Smooth muscle cell of the brain vasculature (primary cell): ENCODE results near the gene NGB.

Source experiments
- DNase-seq: peaks from one replicate; pipeline ENCODE4 v3.0.0-alpha.2; 2012; ENCODE audit warnings: low read depth, low spot score

The NGB gene

DNA sequence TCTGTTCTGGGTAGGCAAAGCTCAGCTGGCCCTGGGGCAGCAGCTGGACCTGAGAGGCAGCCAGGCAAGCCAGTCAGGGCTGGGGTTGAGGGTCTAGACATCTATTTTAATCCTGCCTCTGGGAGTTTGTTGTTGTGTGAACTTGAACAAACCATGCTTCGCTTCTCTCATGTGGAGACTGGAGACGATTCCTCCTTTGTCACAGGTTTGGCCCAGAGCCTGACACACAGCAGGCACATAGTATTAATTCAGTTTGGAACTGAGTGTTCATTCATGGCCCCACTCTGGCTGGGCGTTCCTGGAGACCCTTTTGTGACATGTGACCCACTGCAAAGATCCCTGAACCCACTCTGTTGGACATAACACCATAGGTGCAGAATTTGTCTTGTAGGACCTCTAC, 39.3 kb downstream of the NGB start:
- no peak for DNase-seq

GRCh38 chr14:77230914-77231313, 40.1 kb downstream of the NGB start:
- no peak for DNase-seq

- DNase-seq: no peak
These were observed 43.0 kb downstream of the NGB start for GRCh38 chr14:77228056-77228455.

DNA sequence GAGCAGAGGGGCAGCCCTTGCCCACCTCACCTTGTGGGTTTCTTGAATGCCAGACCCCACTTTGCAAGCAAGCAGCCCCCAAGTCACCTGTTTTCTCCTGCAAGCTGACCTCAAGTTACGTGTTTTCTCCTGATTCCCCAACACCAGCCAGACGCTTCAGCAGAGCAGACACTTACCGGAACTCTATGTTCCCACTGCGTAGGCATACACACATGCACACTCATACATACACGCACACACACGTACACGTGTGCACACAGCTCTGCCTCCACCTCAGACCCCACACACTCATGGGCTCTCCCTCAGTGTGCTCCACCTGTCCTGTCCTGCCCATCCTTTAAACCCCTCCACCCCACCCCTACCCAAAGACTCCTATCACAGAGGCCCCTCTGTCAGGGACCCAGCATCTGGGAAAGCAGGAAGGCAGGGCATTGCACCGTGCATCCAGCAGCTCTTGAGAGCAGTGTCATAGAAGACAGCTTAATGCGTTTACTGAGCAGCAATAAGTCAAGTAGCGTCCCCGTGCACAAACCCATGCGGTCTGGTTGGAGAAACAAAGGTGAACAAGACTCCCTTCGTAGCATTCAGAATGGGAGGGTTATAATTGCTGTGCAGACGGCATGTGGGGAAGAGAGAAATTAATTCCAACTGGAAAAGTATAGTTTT, 45.0 kb downstream of the NGB start:
- no peak for DNase-seq

- no peak for DNase-seq
These were observed 45.8 kb downstream of the NGB start for GRCh38 chr14:77225254-77225653.

GRCh38 chr14:77224212-77224611, 46.8 kb downstream of the NGB start:
- DNase-seq: no peak

DNA sequence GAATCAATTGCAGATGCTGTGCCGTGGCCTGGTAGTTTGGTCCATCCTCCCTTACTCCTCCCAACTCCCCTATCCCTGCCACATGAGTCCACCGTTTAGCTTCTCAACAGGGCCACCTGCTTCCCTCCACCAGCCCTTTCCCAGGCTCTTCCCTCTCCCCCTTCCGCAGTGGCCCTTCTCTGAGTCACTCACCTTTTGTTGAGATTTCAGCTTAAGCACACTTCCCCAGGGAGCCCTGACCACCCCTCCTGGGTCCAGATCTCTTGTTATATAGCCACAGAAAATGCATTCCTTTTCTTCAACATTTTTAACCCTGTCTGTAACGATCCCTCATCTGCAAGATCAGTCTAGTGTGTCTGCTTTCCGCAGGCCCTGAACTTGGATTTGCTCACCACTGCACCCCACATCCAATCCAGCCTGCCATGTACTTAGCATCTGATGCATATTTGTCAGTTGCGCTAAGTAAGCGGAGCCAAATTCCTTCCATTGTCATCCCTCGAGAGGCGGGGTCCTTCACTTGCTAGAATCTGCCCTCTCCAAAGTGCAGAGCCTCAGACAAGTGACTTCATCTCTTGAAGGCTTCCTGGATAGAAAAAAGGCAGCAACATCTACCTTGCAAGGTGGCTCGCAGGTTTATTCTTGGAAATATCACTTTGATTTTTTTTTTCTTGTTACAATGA, 48.3 kb downstream of the NGB start:
- no peak for DNase-seq

DNA sequence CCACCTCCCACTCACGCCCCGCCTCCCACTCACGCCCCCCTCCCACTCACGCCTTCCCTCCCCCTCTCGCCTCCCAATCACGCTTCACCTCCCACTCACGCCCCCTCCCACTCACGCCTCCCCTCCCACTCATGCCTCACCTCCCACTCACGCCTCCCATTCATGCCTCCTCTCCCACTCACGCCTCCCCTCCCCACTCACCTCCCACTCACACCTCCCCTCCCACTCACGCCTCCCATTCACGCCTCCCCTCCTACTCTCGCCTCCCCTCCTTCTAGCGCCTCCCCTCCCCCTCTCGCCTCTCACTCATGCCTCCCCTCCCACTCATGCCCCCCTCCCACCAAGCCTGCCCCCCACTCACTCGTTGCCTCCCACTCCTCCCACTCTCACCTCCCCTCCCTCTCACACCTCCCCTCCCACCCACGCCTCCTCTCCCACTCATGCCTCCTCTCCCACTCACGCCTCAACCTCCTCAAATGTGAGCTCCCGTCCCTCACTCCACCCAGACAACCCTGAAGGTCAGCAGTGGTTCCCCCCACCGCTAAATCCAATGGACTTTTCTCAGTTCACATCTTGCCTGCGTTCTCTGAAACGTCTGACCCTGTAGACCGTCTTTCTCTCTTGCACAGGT, 49.6 kb downstream of the NGB start:
- no peak for DNase-seq

- no peak for DNase-seq
These were observed 50.6 kb downstream of the NGB start for GRCh38 chr14:77220246-77221017.

DNA sequence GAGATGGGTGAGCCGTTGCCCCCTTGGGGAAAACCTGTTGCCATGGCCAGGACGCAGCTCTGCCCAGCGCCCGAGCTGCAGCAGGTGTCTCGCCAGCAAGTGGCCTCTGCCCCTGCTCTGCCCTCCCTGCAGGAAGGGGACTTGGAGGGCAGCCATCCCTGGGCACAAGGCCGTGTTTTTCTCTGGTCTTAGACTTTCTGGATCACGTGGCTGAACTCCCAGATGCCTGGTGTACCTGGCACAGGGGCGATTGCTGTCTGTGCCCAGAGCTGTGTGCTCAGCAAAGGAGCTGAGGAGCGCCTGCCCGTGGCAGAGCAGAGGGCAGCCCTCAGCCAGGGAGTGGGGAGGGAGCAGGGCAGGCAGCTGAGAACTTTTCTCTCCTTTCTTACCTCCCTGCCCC, 51.4 kb downstream of the NGB start:
- DNase-seq: no peak

DNA sequence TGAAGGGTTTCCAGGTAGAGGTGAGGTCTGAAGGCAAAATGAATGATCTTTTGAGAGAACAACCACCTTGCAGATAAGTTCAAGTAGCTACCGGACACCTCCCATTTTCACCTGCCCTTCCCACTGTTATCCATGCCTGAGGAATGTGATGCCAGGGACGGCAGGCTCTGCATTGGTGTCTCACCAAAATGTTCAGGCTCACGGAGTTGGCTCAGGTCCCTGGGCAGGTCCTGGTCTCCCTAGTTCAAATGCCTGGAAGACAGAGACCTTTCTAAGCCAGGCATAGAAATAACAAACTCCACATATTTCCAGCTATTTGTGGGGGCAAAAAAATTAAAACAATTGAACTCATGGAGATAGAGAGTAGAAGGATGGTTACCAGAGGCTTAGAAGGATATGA, 53.5 kb downstream of the NGB start:
- no peak for DNase-seq
